Muscle layer of colon (tissue), 2 donors: Measurements from ENCODE around the gene ANKS1B.
"Not testable (repeated sequence)": the region's sequence is repeated elsewhere in the genome, so short reads cannot be mapped to it uniquely, and the experiment has no call there.

Source experiments
- H3K27ac ChIP-seq: one replicate; pipeline ENCODE4 v1.7.0; 2013; ENCODE audit warnings: low read depth, mild to moderate bottlenecking, low read length, moderate library complexity
- H3K27me3 ChIP-seq, 2 donors: one replicate each; pipeline ENCODE4 v1.7.0; 2013; ENCODE audit warnings: low read length in 2 of 2, mild to moderate bottlenecking in 2 of 2; ENCODE audit not compliant: insufficient read depth in 2 of 2, control insufficient read depth in 1 of 2
- H3K36me3 ChIP-seq: one replicate; pipeline ENCODE4 v1.7.0; 2013; ENCODE audit warnings: mild to moderate bottlenecking, low read length; ENCODE audit not compliant: insufficient read depth
- H3K4me1 ChIP-seq: one replicate; pipeline ENCODE4 v1.7.0; 2013; ENCODE audit warnings: mild to moderate bottlenecking, low read length; ENCODE audit not compliant: insufficient read depth
- H3K4me3 ChIP-seq, 2 donors: one replicate each; pipeline ENCODE4 v1.7.0; 2013; ENCODE audit warnings: low read length in 2 of 2, low read depth in 1 of 2, mild to moderate bottlenecking in 1 of 2, moderate library complexity in 1 of 2
- H3K9ac ChIP-seq: one replicate; pipeline ENCODE4 v1.7.0; 2013; ENCODE audit warnings: low read length
- H3K9me3 ChIP-seq: one replicate; pipeline ENCODE4 v1.7.0; 2013; ENCODE audit warnings: mild to moderate bottlenecking, low read length
- donor health status: abdominal sarcoma.
- donor health status: Adenocarcinoma of cecum.

The ANKS1B gene

GRCh38 chr12:99758997-99759396, 225.7 kb downstream of the ANKS1B start:
- Histone ChIP-seq H3K36me3 (no peaks in the 10 kb centered on the region), H3K9ac (no peak overlapping the region), H3K27ac (no peak overlapping the region), H3K9me3 (no peaks in the 10 kb centered on the region), H3K4me1 (no peaks in the 10 kb centered on the region), H3K4me3 (no peak overlapping the region), H3K27me3 (no peaks in the 10 kb centered on the region)

- no peak overlapping the region for H3K9ac ChIP-seq
- H3K27me3 ChIP-seq, result no peaks in the 10 kb centered on the region
- no peaks in the 10 kb centered on the region for H3K9me3 ChIP-seq
- H3K4me3 ChIP-seq, result no peak overlapping the region
- H3K4me1 ChIP-seq, result no peaks in the 10 kb centered on the region
- no peak overlapping the region for H3K27ac ChIP-seq
- no peaks in the 10 kb centered on the region for H3K36me3 ChIP-seq
These were observed 232.0 kb downstream of the ANKS1B start for GRCh38 chr12:99752740-99753139.

- Histone ChIP-seq H3K4me1 (no peaks in the 10 kb centered on the region), H3K27ac (no peak overlapping the region), H3K4me3 (no peak overlapping the region), H3K9ac (no peak overlapping the region), H3K36me3 (no peaks in the 10 kb centered on the region), H3K9me3 (no peaks in the 10 kb centered on the region), H3K27me3 (no peaks in the 10 kb centered on the region)
These were observed 238.2 kb downstream of the ANKS1B start for GRCh38 chr12:99746538-99746937.

GRCh38 chr12:99745895-99746294, 238.8 kb downstream of the ANKS1B start:
- H3K9me3 ChIP-seq, result no peaks in the 10 kb centered on the region
- H3K4me1 ChIP-seq, result no peaks in the 10 kb centered on the region
- H3K9ac ChIP-seq, result no peak overlapping the region
- H3K27ac ChIP-seq, result no peak overlapping the region
- no peaks in the 10 kb centered on the region for H3K27me3 ChIP-seq
- no peak overlapping the region for H3K4me3 ChIP-seq
- no peaks in the 10 kb centered on the region for H3K36me3 ChIP-seq

- H3K27ac ChIP-seq, result no peak overlapping the region
- H3K9me3 ChIP-seq, result no peaks in the 10 kb centered on the region
- no peak overlapping the region for H3K9ac ChIP-seq
- H3K4me3 ChIP-seq, result no peak overlapping the region
- H3K36me3 ChIP-seq, result no peaks in the 10 kb centered on the region
- no peaks in the 10 kb centered on the region for H3K4me1 ChIP-seq
- H3K27me3 ChIP-seq, result no peaks in the 10 kb centered on the region
These were observed 239.6 kb downstream of the ANKS1B start for GRCh38 chr12:99745121-99745520.

- no peaks in the 10 kb centered on the region for H3K9me3 ChIP-seq
- H3K4me3 ChIP-seq, result no peak overlapping the region
- no peaks in the 10 kb centered on the region for H3K27me3 ChIP-seq
- no peaks in the 10 kb centered on the region for H3K4me1 ChIP-seq
- H3K27ac ChIP-seq, result no peak overlapping the region
- H3K36me3 ChIP-seq, result no peaks in the 10 kb centered on the region
- H3K9ac ChIP-seq, result no peak overlapping the region
These were observed 247.9 kb downstream of the ANKS1B start for GRCh38 chr12:99736760-99737269.

- Histone ChIP-seq H3K27ac (no peak overlapping the region), H3K4me3 (no peak overlapping the region), H3K9me3 (no peaks in the 10 kb centered on the region), H3K36me3 (no peaks in the 10 kb centered on the region), H3K27me3 (no peaks in the 10 kb centered on the region), H3K4me1 (no peaks in the 10 kb centered on the region), H3K9ac (no peak overlapping the region)
These were observed 252.6 kb downstream of the ANKS1B start for GRCh38 chr12:99732131-99732530.

- Histone ChIP-seq H3K36me3 (no peaks in the 10 kb centered on the region), H3K27me3 (no peaks in the 10 kb centered on the region), H3K4me1 (no peaks in the 10 kb centered on the region), H3K9me3 (no peaks in the 10 kb centered on the region), H3K27ac (no peak overlapping the region), H3K4me3 (no peak overlapping the region), H3K9ac (no peak overlapping the region)
These were observed 261.8 kb downstream of the ANKS1B start for GRCh38 chr12:99722690-99723486.

GRCh38 chr12:99721715-99722275, 262.9 kb downstream of the ANKS1B start:
- no peaks in the 10 kb centered on the region for H3K36me3 ChIP-seq
- no peaks in the 10 kb centered on the region for H3K9me3 ChIP-seq
- no peak overlapping the region for H3K9ac ChIP-seq
- no peaks in the 10 kb centered on the region for H3K4me1 ChIP-seq
- no peaks in the 10 kb centered on the region for H3K27me3 ChIP-seq
- H3K4me3 ChIP-seq, result no peak overlapping the region
- no peak overlapping the region for H3K27ac ChIP-seq

- not testable (repeated sequence) for H3K27ac ChIP-seq, H3K9ac ChIP-seq, H3K9me3 ChIP-seq, H3K36me3 ChIP-seq, H3K4me3 ChIP-seq, H3K4me1 ChIP-seq, H3K27me3 ChIP-seq
These were observed 264.7 kb downstream of the ANKS1B start for GRCh38 chr12:99720083-99720465.

GRCh38 chr12:99719411-99720082, 265.2 kb downstream of the ANKS1B start:
- H3K36me3 ChIP-seq, H3K9ac ChIP-seq, H3K27me3 ChIP-seq, H3K4me3 ChIP-seq, H3K27ac ChIP-seq, H3K4me1 ChIP-seq, H3K9me3 ChIP-seq: not testable (repeated sequence)
